Common myeloid progenitor, CD34-positive (primary cell): ENCODE data around the gene AKT3. TPM values are rescaled to one million over a fixed set of nuclear protein-coding genes. Genes with fewer than 3 reads are reported as not detected.

Source experiments
- CTCF ChIA-PET: fragments of 350-600 bp; sonication (Branson Sonifier 250); formaldehyde crosslinking; loops from one replicate; lab custom pipeline; 2021; ENCODE audit warnings: antibody characterized with exemption; lab: Charles Lee
- POLR2A ChIA-PET: fragments of 350-600 bp; sonication (Branson Sonifier 250); formaldehyde crosslinking; loops from one replicate; lab custom pipeline; 2021; ENCODE audit warnings: antibody characterized with exemption; lab: Charles Lee
- DNase-seq, 3 donors: peaks; one replicate each; pipeline versions ENCODE4 v3.0.0 to v3.0.0-alpha.2; 2013
- H3K27ac ChIP-seq, 2 experiments: 1 replicate in 1 of 2; 2 replicates in 1 of 2; pipeline ENCODE4 v1.7.0; 2013; ENCODE audit warnings: inconsistent platforms in 2 of 2, low read length in 2 of 2, mild to moderate bottlenecking in 2 of 2, low read depth in 1 of 2, moderate library complexity in 1 of 2; ENCODE audit not compliant: severe bottlenecking in 2 of 2, insufficient read depth in 1 of 2, poor library complexity in 1 of 2
- H3K27me3 ChIP-seq, 5 experiments: replicated peaks in 2 of 5; 1 replicate in 3 of 5; 2 replicates in 2 of 5; pipeline versions ENCODE4 v1.6.1 to v1.7.0; 2013; ENCODE audit warnings: low read length in 4 of 5, mild to moderate bottlenecking in 2 of 5, moderate library complexity in 2 of 5, inconsistent platforms in 1 of 5; ENCODE audit not compliant: insufficient read depth in 5 of 5, control insufficient read depth in 4 of 5
- H3K36me3 ChIP-seq, 4 experiments: 1 replicate in 2 of 4; 2 replicates in 2 of 4; pipeline versions ENCODE4 v1.6.1 to v1.7.0; 2013; ENCODE audit warnings: low read length in 3 of 4, control low read depth in 1 of 4, mild to moderate bottlenecking in 1 of 4; ENCODE audit not compliant: control insufficient read depth in 4 of 4, insufficient read depth in 4 of 4
- H3K4me1 ChIP-seq, 4 experiments: 1 replicate in 3 of 4; 2 replicates in 1 of 4; pipeline versions ENCODE4 v1.6.1 to v1.7.1; 2013; ENCODE audit warnings: low read length in 3 of 4, mild to moderate bottlenecking in 3 of 4, control low read depth in 1 of 4, inconsistent platforms in 1 of 4, moderate library complexity in 1 of 4; ENCODE audit not compliant: control insufficient read depth in 4 of 4, insufficient read depth in 4 of 4; ENCODE audit errors: control extremely low read depth in 1 of 4
- H3K4me3 ChIP-seq, 7 experiments: 1 replicate in 4 of 7; 2 replicates in 3 of 7; pipeline versions ENCODE4 v1.5.1 to v1.7.0; 2013; ENCODE audit warnings: mild to moderate bottlenecking in 7 of 7, low read length in 6 of 7, moderate library complexity in 6 of 7, inconsistent platforms in 2 of 7, low read depth in 2 of 7, control low read depth in 1 of 7; ENCODE audit not compliant: insufficient read depth in 4 of 7, control insufficient read depth in 1 of 7; ENCODE audit errors: extremely low read depth in 1 of 7
- H3K9me3 ChIP-seq, 5 experiments: 1 replicate in 4 of 5; 2 replicates in 1 of 5; pipeline versions ENCODE4 v1.6.1 to v1.7.1; 2013; ENCODE audit warnings: low read length in 4 of 5, mild to moderate bottlenecking in 2 of 5, inconsistent platforms in 1 of 5, low read depth in 1 of 5, moderate library complexity in 1 of 5; ENCODE audit not compliant: control insufficient read depth in 4 of 5, insufficient read depth in 2 of 5; ENCODE audit errors: control extremely low read depth in 1 of 5
- WGBS: methylation state at CpG from one replicate; pipeline ENCODE4 v1.1.5; 2013; ENCODE audit not compliant: insufficient coverage; 5-methylcytosine and 5-hydroxymethylcytosine counted together
- polyA plus RNA-seq: library from polyadenylated mRNA; unstranded; fragments of 120-200 nt; gene quantifications from one replicate; pipeline ENCODE4 v1.2.1, GENCODE V29; 2013

The AKT3 gene
- 25.1 TPM for polyA plus RNA-seq

GRCh38 chr1:243850202-243850451 lies at the start of gene AKT3:
TSS of gene AKT3 (minus strand) at chr1:243850243. CDS start at chr1:243843170, 7,073 bp downstream.
- ChIA-PET CTCF (no interaction called here), POLR2A (interaction anchor here (1.0 kb wide), 1 partner anchor 198 kb away, joined by 5 read pairs; no protein-coding TSS in a partner anchor)
- Histone ChIP-seq H3K4me3 (peak within 1 kb of the TSS; percentile 57 to 99 (median 83)), H3K4me1 (peaks cover 7 to 26% (median 19%) of the 10 kb centered on the region in 4 experiments), H3K9me3 (no peaks in the 10 kb centered on the region), H3K36me3 (no peaks in the 10 kb centered on the region), H3K27ac (peak within 1 kb of the TSS; percentile 74 to 87), H3K27me3 (no peaks in the 10 kb centered on the region)
- DNase-seq, result peak in 1 of 3 donors; percentile 66
- 0% methylated on average over 7 of the region's 32 CpGs for WGBS

- Histone ChIP-seq H3K36me3 (no peaks in the 10 kb centered on the region), H3K4me3 (no peak overlapping the region), H3K27ac (no peak overlapping the region), H3K27me3 (no peaks in the 10 kb centered on the region), H3K4me1 (no peaks in the 10 kb centered on the region), H3K9me3 (no peaks in the 10 kb centered on the region)
- DNase-seq, result no peak
- POLR2A ChIA-PET, result no interaction called here
- 94% methylated on average over 2 of the region's 2 CpGs for WGBS
- CTCF ChIA-PET, result no interaction called here
Observed at GRCh38 chr1:243898278-243898677, 48.2 kb upstream of the AKT3 start.

- DNase-seq, result no peak
- no peaks in the 10 kb centered on the region for H3K4me1 ChIP-seq
- no peaks in the 10 kb centered on the region for H3K36me3 ChIP-seq
- no peak overlapping the region for H3K4me3 ChIP-seq
- POLR2A ChIA-PET, result no interaction called here
- H3K27ac ChIP-seq, result no peak overlapping the region
- CTCF ChIA-PET, result no interaction called here
- H3K9me3 ChIP-seq, result no peaks in the 10 kb centered on the region
- 100% methylated on average over 1 of the region's 2 CpGs for WGBS
- no peaks in the 10 kb centered on the region for H3K27me3 ChIP-seq
Observed at GRCh38 chr1:243896313-243896712, 46.3 kb upstream of the AKT3 start.

GRCh38 chr1:243892456-243892855 lies 42.4 kb upstream of the AKT3 start:
- no peak for DNase-seq
- CTCF ChIA-PET, result interaction anchor here (1.5 kb wide), 1 partner anchor 8 kb away, joined by 3 read pairs; no protein-coding TSS in a partner anchor
- Histone ChIP-seq H3K4me3 (no peak overlapping the region), H3K36me3 (no peaks in the 10 kb centered on the region), H3K4me1 (no peaks in the 10 kb centered on the region), H3K9me3 (no peaks in the 10 kb centered on the region), H3K27me3 (no peaks in the 10 kb centered on the region), H3K27ac (no peak overlapping the region)
- POLR2A ChIA-PET, result no interaction called here
- 100% methylated on average over 1 of the region's 3 CpGs for WGBS

GRCh38 chr1:243890576-243890975 lies 40.5 kb upstream of the AKT3 start:
- ChIA-PET CTCF (no interaction called here), POLR2A (no interaction called here)
- WGBS, result 94% methylated on average over 2 of the region's 2 CpGs

DNA sequence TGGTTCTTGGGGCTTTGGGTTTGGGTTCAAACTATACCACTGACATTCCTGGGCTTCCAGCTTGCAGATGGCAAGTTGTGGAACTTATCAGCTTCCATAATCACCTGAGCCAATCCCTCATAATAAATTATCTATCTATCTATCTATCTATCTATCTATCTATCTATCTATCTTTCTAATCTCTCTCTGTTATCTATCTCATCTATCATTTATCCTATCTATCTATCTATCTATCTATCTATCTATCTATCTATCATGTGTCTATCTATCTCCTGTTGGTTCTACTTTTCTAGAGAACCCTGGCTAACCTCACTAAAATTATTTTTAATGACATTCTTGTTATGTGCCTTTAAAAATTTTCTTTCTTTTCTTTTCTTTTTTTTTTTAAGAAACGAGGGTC lies 35.8 kb upstream of the AKT3 start:
- CTCF ChIA-PET, result interaction anchor here (0.7 kb wide), 1 partner anchor 12 kb away, joined by 3 read pairs; no protein-coding TSS in a partner anchor

More at GRCh38 chr1:243890576-243890975, 40.5 kb upstream of the AKT3 start:
- H3K4me3 ChIP-seq, result no peak overlapping the region
- no peaks in the 10 kb centered on the region for H3K36me3 ChIP-seq
- no peak overlapping the region for H3K27ac ChIP-seq
- H3K4me1 ChIP-seq, result no peaks in the 10 kb centered on the region
- DNase-seq, result no peak
- no peaks in the 10 kb centered on the region for H3K9me3 ChIP-seq
- no peaks in the 10 kb centered on the region for H3K27me3 ChIP-seq

GRCh38 chr1:243884603-243885002 lies 34.6 kb upstream of the AKT3 start:
- no peaks in the 10 kb centered on the region for H3K9me3 ChIP-seq
- no peaks in the 10 kb centered on the region for H3K27me3 ChIP-seq
- H3K36me3 ChIP-seq, result no peaks in the 10 kb centered on the region
- no peaks in the 10 kb centered on the region for H3K4me1 ChIP-seq
- ChIA-PET POLR2A (no interaction called here), CTCF (no interaction called here)
- 98% methylated on average over 4 of the region's 5 CpGs for whole genome bisulfite sequencing
- no peak overlapping the region for H3K4me3 ChIP-seq
- DNase-seq, result no peak
- H3K27ac ChIP-seq, result no peak overlapping the region

More for the DNA sequence above, 35.8 kb upstream of the AKT3 start:
- 80% methylated on average over 1 of the region's 1 CpG for WGBS
- POLR2A ChIA-PET, result no interaction called here
- Histone ChIP-seq H3K27ac (no peak overlapping the region), H3K9me3 (no peaks in the 10 kb centered on the region), H3K4me1 (no peaks in the 10 kb centered on the region), H3K4me3 (no peak overlapping the region), H3K27me3 (no peaks in the 10 kb centered on the region), H3K36me3 (no peaks in the 10 kb centered on the region)
- no peak for DNase-seq
